ENCODE measurements around the gene KIF16B. TPM values are rescaled to one million over a fixed set of nuclear protein-coding genes. Genes with fewer than 3 reads are reported as not detected.

KIF16B gene
- total RNA-seq, 1 experiment from 2014 or later, result 7.0 TPM

GRCh38 chr20:16385891-16386290 lies 187.4 kb downstream of the KIF16B start:
- Histone ChIP-seq H3K4me2 (ENCODE audit: low read length) (no peak overlapping the region), H3K27me3 (ENCODE audit: insufficient read depth, low read length) (no peaks in the 10 kb centered on the region), H4K20me1 (ENCODE audit: insufficient read depth) (no peaks in the 10 kb centered on the region), H3K4me3 (replicated peaks in 1 of 2; ENCODE audit: low read depth in 1 of 2, low read length in 2 of 2) (no peak overlapping the region), H3K9me2 (ENCODE audit: insufficient read depth) (no peaks in the 10 kb centered on the region), H3K9me3 (ENCODE audit: control insufficient read depth in 1 of 2, insufficient read depth in 1 of 2, low read depth in 1 of 2, low read length in 2 of 2) (no peaks in the 10 kb centered on the region), H3K4me1 (ENCODE audit: control insufficient read depth in 1 of 2, insufficient read depth in 2 of 2, low read length in 2 of 2) (no peaks in the 10 kb centered on the region), H3K79me2 (ENCODE audit: insufficient read depth, low read length) (no peaks in the 10 kb centered on the region), H3K27ac (ENCODE audit: low read depth, low read length) (no peak overlapping the region), H3K36me3 (ENCODE audit: control insufficient read depth in 1 of 2, insufficient read depth in 2 of 2, low read length in 2 of 2) (no peaks in the 10 kb centered on the region), H2AFZ (ENCODE audit: low read depth, low read length, poor library complexity, severe bottlenecking) (no peak overlapping the region), H3K9ac (ENCODE audit: low read length) (no peak overlapping the region)
- ATAC-seq (no peak), DNase-seq (ENCODE audit: low read depth, low spot score) (no peak)
- ChIA-PET POLR2A (no interaction called here), RAD21 (ENCODE audit: low non-redundant PET in 1 of 2, low total read pairs in 2 of 2, uncharacterized antibody in 2 of 2, unreplicated experiment in 2 of 2) (no interaction called here), CTCF (no interaction called here)
- intact Hi-C loops (cut with micrococcal nuclease), result no loop called here
- BruUV-seq (replicated peaks), result no TSS peak
- no peak for TF ChIP-seq EGR1 (IDR thresholded peaks at IDR 0.05; ENCODE audit: low read depth)
- no peak for TF ChIP-seq CTCF (IDR thresholded peaks at IDR 0.05 in 2 of 3, conservative IDR thresholded peaks at IDR 0.05 in 1 of 3; ENCODE audit: borderline replicate concordance in 1 of 3, insufficient read depth in 1 of 3, low read depth in 2 of 3, low read length in 2 of 3)
- TF ChIP-seq RAD21 (IDR thresholded peaks at IDR 0.05; ENCODE audit: low read depth), result no peak
- no peak for TF ChIP-seq YY1 (IDR thresholded peaks at IDR 0.05; ENCODE audit: extremely low read depth, insufficient replicate concordance, low read depth, low read length)
- TF ChIP-seq MAX (IDR thresholded peaks at IDR 0.05), result no peak
- TF ChIP-seq TCF7L2 (IDR thresholded peaks at IDR 0.05; ENCODE audit: borderline replicate concordance, extremely low read depth, insufficient read depth, insufficient read length), result no peak
- TF ChIP-seq ZBTB33 (IDR thresholded peaks at IDR 0.05; ENCODE audit: extremely low read depth, insufficient replicate concordance, low read length), result no peak
- TF ChIP-seq ZFX (IDR thresholded peaks at IDR 0.05), result no peak
- TF ChIP-seq POLR2A (IDR thresholded peaks at IDR 0.05; ENCODE audit: borderline replicate concordance, extremely low read depth, insufficient read depth, insufficient read length), result no peak
